IMR-90 (cell line): ENCODE data around the gene CRY2. TPM values are rescaled to one million over a fixed set of nuclear protein-coding genes. Genes with fewer than 3 reads are reported as not detected.

Experiments
- ATAC-seq: fragments of 200-7000 bp; cut with Tn5 transposase; 2 replicates; pipeline ENCODE4 v1.9.1; 2020; ENCODE audit warnings: low read depth, mild to moderate bottlenecking, moderate library complexity
- BruUV-seq: library from RNA; stranded (reverse); fragments of 400-500 nt; replicated peaks from 2 replicates; lab custom pipeline; 2021; lab: Mats Ljungman, UMichigan
- CTCF ChIA-PET: fragments of 300-600 bp; formaldehyde crosslinking; extraction: SDS; loops from one replicate; lab custom pipeline; 2021; ENCODE audit warnings: antibody characterized with exemption; lab: Yijun Ruan, JAX
- POLR2A ChIA-PET: fragments of 300-600 bp; sonication (Branson Sonifier 250); formaldehyde crosslinking; loops from one replicate; lab custom pipeline; 2022; ENCODE audit warnings: antibody characterized with exemption; ENCODE audit not compliant: unreplicated experiment; lab: Charles Lee
- DNase-seq: peaks from one replicate; pipeline ENCODE4 v3.0.0; 2013
- H2AFZ ChIP-seq: replicated peaks from 2 replicates; pipeline ENCODE3; 2013; ENCODE audit warnings: low read length, mild to moderate bottlenecking; ENCODE audit not compliant: poor library complexity
- H2AK5ac ChIP-seq: 2 replicates; pipeline ENCODE4 v1.6.1; 2013; ENCODE audit warnings: low read depth, low read length, inconsistent platforms
- H2AK9ac ChIP-seq: replicated peaks from 2 replicates; pipeline ENCODE3; 2013; ENCODE audit warnings: mild to moderate bottlenecking, low read depth, low read length, moderate library complexity; ENCODE audit not compliant: poor library complexity
- H2BK120ac ChIP-seq: 2 replicates; pipeline ENCODE4 v1.6.1; 2013; ENCODE audit warnings: low read depth, low read length, inconsistent platforms
- H2BK15ac ChIP-seq: 3 replicates; pipeline ENCODE4 v1.6.1; 2013; ENCODE audit warnings: low read depth, low read length, inconsistent platforms
- H2BK20ac ChIP-seq: 2 replicates; pipeline ENCODE4 v1.6.1; 2013; ENCODE audit warnings: low read depth, mild to moderate bottlenecking, inconsistent platforms, low read length, moderate library complexity
- H2BK5ac ChIP-seq: 2 replicates; pipeline ENCODE4 v1.6.1; 2013; ENCODE audit warnings: mild to moderate bottlenecking, low read depth, low read length, inconsistent platforms; ENCODE audit not compliant: poor library complexity, severe bottlenecking
- H3K14ac ChIP-seq: replicated peaks from 2 replicates; pipeline ENCODE4 v1.6.1; 2013; ENCODE audit warnings: low read depth, low read length, inconsistent platforms
- H3K18ac ChIP-seq: 2 replicates; pipeline ENCODE4 v1.6.1; 2013; ENCODE audit warnings: low read depth, low read length, control low read depth
- H3K23ac ChIP-seq: 2 replicates; pipeline ENCODE4 v1.6.1; 2013; ENCODE audit warnings: low read depth, low read length, inconsistent platforms
- H3K27ac ChIP-seq: 2 replicates; pipeline ENCODE4 v1.5.1; 2013; ENCODE audit warnings: mild to moderate bottlenecking, control low read depth, low read length; ENCODE audit not compliant: insufficient read depth
- H3K27me3 ChIP-seq: 2 replicates; pipeline ENCODE4 v1.6.1; 2013; ENCODE audit warnings: low read length; ENCODE audit not compliant: control insufficient read depth, insufficient read depth
- H3K36me3 ChIP-seq: 2 replicates; pipeline ENCODE4 v1.6.1; 2013; ENCODE audit warnings: low read length, mixed read lengths; ENCODE audit not compliant: control insufficient read depth, insufficient read depth
- H3K4ac ChIP-seq: 2 replicates; pipeline ENCODE4 v1.6.1; 2013; ENCODE audit warnings: low read depth, low read length, inconsistent platforms
- H3K4me1 ChIP-seq: 2 replicates; pipeline ENCODE4 v1.6.1; 2013; ENCODE audit warnings: low read length, mixed read lengths; ENCODE audit not compliant: control insufficient read depth, insufficient read depth
- H3K4me2 ChIP-seq: 2 replicates; pipeline ENCODE4 v1.6.1; 2013; ENCODE audit warnings: low read depth, mild to moderate bottlenecking, control low read depth, low read length, moderate library complexity
- H3K4me3 ChIP-seq: 2 replicates; pipeline ENCODE4 v1.5.1; 2013; ENCODE audit warnings: low read depth, mild to moderate bottlenecking, control low read depth, low read length, moderate library complexity; ENCODE audit not compliant: insufficient read depth
- H3K56ac ChIP-seq: 2 replicates; pipeline ENCODE4 v1.6.1; 2013; ENCODE audit warnings: low read length, inconsistent platforms; ENCODE audit not compliant: insufficient read depth; ENCODE audit errors: extremely low read depth
- H3K79me1 ChIP-seq, 2 experiments: 2 replicates each; pipeline ENCODE4 v1.6.1; 2013; ENCODE audit warnings: low read length in 2 of 2, inconsistent platforms in 1 of 2, low read depth in 1 of 2
- H3K9ac ChIP-seq: 2 replicates; pipeline ENCODE4 v1.6.1; 2013; ENCODE audit warnings: low read depth, low read length, control low read depth
- H3K9me1 ChIP-seq: 2 replicates; pipeline ENCODE4 v1.6.1; 2013; ENCODE audit warnings: low read length, inconsistent platforms; ENCODE audit not compliant: insufficient read depth
- H3K9me3 ChIP-seq: 2 replicates; pipeline ENCODE4 v1.6.1; 2013; ENCODE audit warnings: low read length; ENCODE audit not compliant: control insufficient read depth, insufficient read depth
- H4K20me1 ChIP-seq: 2 replicates; pipeline ENCODE4 v1.6.1; 2013; ENCODE audit warnings: low read length, inconsistent platforms; ENCODE audit not compliant: insufficient read depth
- H4K5ac ChIP-seq: 2 replicates; pipeline ENCODE4 v1.6.1; 2013; ENCODE audit warnings: mild to moderate bottlenecking, low read depth, low read length, control low read depth
- H4K8ac ChIP-seq, 2 experiments: 2 replicates each; pipeline ENCODE4 v1.6.1; 2013; ENCODE audit warnings: low read depth in 2 of 2, low read length in 2 of 2, control low read depth in 1 of 2, inconsistent platforms in 1 of 2
- H4K91ac ChIP-seq: 2 replicates; pipeline ENCODE4 v1.6.1; 2013; ENCODE audit warnings: low read depth, low read length, inconsistent platforms; ENCODE audit not compliant: insufficient read depth
- BHLHE40 ChIP-seq: fragments of 150-350 bp; IDR thresholded peaks from 2 replicates; pipeline ENCODE4 v1.6.1; 2016; ENCODE audit warnings: mild to moderate bottlenecking, low read depth, low read length
- CEBPB ChIP-seq: IDR thresholded peaks from 2 replicates; pipeline ENCODE4 v1.6.1; 2012; ENCODE audit warnings: low read depth, low read length, improper control_type of control experiment
- CHD1 ChIP-seq: IDR thresholded peaks from 2 replicates; pipeline ENCODE4 v1.6.1; 2012; ENCODE audit warnings: low read depth, low read length, improper control_type of control experiment
- CTCF ChIP-seq: conservative IDR thresholded peaks from 2 replicates; pipeline ENCODE4 v1.5.1; 2012; ENCODE audit warnings: mild to moderate bottlenecking, low read depth, low read length, improper control_type of control experiment
- ELK1 ChIP-seq: fragments of 150-350 bp; IDR thresholded peaks from 2 replicates; pipeline ENCODE4 v1.6.1; 2016; ENCODE audit warnings: low read depth, mild to moderate bottlenecking, low read length, moderate library complexity, borderline replicate concordance
- FOS ChIP-seq: fragments of 150-350 bp; IDR thresholded peaks from 2 replicates; pipeline ENCODE4 v1.6.1; 2016; ENCODE audit warnings: low read depth, low read length
- MAZ ChIP-seq: IDR thresholded peaks from 2 replicates; pipeline ENCODE4 v1.6.1; 2012; ENCODE audit warnings: low read depth, mild to moderate bottlenecking, low read length, improper control_type of control experiment, moderate library complexity, borderline replicate concordance
- MXI1 ChIP-seq: IDR thresholded peaks from 2 replicates; pipeline ENCODE4 v1.6.1; 2012; ENCODE audit warnings: low read depth, mild to moderate bottlenecking, low read length, moderate library complexity, borderline replicate concordance
- NFE2L2 ChIP-seq: fragments of 150-350 bp; IDR thresholded peaks from 2 replicates; pipeline ENCODE4 v1.6.1; 2016; ENCODE audit warnings: low read depth, mild to moderate bottlenecking, low read length
- POLR2A ChIP-seq: IDR thresholded peaks from 2 replicates; pipeline ENCODE4 v1.6.1; 2012; ENCODE audit warnings: mild to moderate bottlenecking, low read depth, low read length
- RAD21 ChIP-seq: IDR thresholded peaks from 2 replicates; pipeline ENCODE4 v1.6.1; 2012; ENCODE audit warnings: low read length, improper control_type of control experiment
- RCOR1 ChIP-seq: IDR thresholded peaks from 2 replicates; pipeline ENCODE4 v1.6.1; 2012; ENCODE audit warnings: mild to moderate bottlenecking, low read length, improper control_type of control experiment; ENCODE audit not compliant: insufficient replicate concordance
- RFX5 ChIP-seq: IDR thresholded peaks from 2 replicates; pipeline ENCODE4 v1.8.0; 2012; ENCODE audit warnings: low read depth, mild to moderate bottlenecking, low read length, moderate library complexity
- SMC3 ChIP-seq: fragments of 150-350 bp; IDR thresholded peaks from 2 replicates; pipeline ENCODE4 v1.6.1; 2016; ENCODE audit warnings: low read depth, mild to moderate bottlenecking, antibody characterized with exemption, low read length, moderate library complexity
- USF2 ChIP-seq: fragments of 150-350 bp; IDR thresholded peaks from 2 replicates; pipeline ENCODE4 v1.6.1; 2017; ENCODE audit warnings: mild to moderate bottlenecking, antibody characterized with exemption, low read length, low read depth
- WGBS, 2 experiments: methylation state at CpG; one replicate each; pipeline versions ENCODE4 v1.1.5 to v1.1.7; 2013; ENCODE audit warnings: missing lambda C conversion rate in 2 of 2; ENCODE audit not compliant: insufficient read length in 1 of 2; ENCODE audit errors: extremely low coverage in 2 of 2; 5-methylcytosine and 5-hydroxymethylcytosine counted together
- dilution Hi-C: fragments of 300-500 bp; cut with HindIII; formaldehyde crosslinking; loops from one replicate; pipeline ENCODE4 v1.14.3; 2018; ENCODE audit warnings: low sequenced_read_pairs; ENCODE audit not compliant: unreplicated experiment
- in situ Hi-C: fragments of 300-500 bp; cut with MboI; formaldehyde crosslinking; loops from 3 replicates; pipeline ENCODE4 v1.14.3; 2019; ENCODE audit warnings: low sequenced_read_pairs, inconsistent platforms, mixed read lengths
- intact Hi-C: fragments of 100-400 bp; cut with micrococcal nuclease; formaldehyde crosslinking; loops from 2 replicates; pipeline ENCODE4 v1.10.0; 2022
- polyA plus RNA-seq, 3 experiments: library from polyadenylated mRNA; depleted of rRNA; stranded (reverse); fragments of >200 nt; gene quantifications; 2 replicates each; pipeline ENCODE4 v1.2.3, GENCODE V29; 2012; ENCODE audit warnings: low replicate concordance in 1 of 3
- total RNA-seq: library from RNA; depleted of rRNA; stranded (reverse); fragments of >200 nt; gene quantifications from 2 replicates; pipeline ENCODE4 v1.2.3, GENCODE V29; 2012

CRY2 gene
- total and polyA plus RNA-seq, 2 of the 4 experiments (the other 2 are of a cell fraction), result 12.2 to 13.1 TPM

- H3K14ac ChIP-seq, result no peak overlapping the region
- H2AK5ac ChIP-seq, result no peak overlapping the region
- in situ Hi-C loops, result no loop called here
- no peak overlapping the region for H3K4ac ChIP-seq
- ChIA-PET CTCF (no interaction called here), POLR2A (no interaction called here)
- H3K9me1 ChIP-seq, result no peaks in the 10 kb centered on the region
- H3K27ac ChIP-seq, result no peak overlapping the region
- H3K4me1 ChIP-seq, result no peaks in the 10 kb centered on the region; the same call in 1 of the 2 replicates
- H2BK15ac ChIP-seq, result no peak overlapping the region
- H3K9me3 ChIP-seq, result no peaks in the 10 kb centered on the region
- dilution Hi-C loops, result no loop called here
- H2BK5ac ChIP-seq, result no peak overlapping the region
- H4K20me1 ChIP-seq, result peaks cover 7% of the 10 kb centered on the region
- H2BK120ac ChIP-seq, result no peak overlapping the region
- H3K18ac ChIP-seq, result no peak overlapping the region
- peaks cover 1% of the 10 kb centered on the region; the same call in 1 of the 2 replicates for H3K36me3 ChIP-seq
- H3K23ac ChIP-seq, result no peak overlapping the region
- ATAC-seq (no peak), DNase-seq (no peak)
- TF ChIP-seq CTCF (no peak), CEBPB (no peak), MAZ (no peak), USF2 (no peak), CHD1 (no peak), FOS (no peak), NFE2L2 (no peak), RCOR1 (no peak), MXI1 (no peak), RFX5 (no peak), BHLHE40 (no peak), POLR2A (no peak), RAD21 (no peak), ELK1 (no peak), SMC3 (no peak)
- H2AK9ac ChIP-seq, result no peak overlapping the region
- no peak overlapping the region for H4K8ac ChIP-seq
- no peaks in the 10 kb centered on the region for H3K79me1 ChIP-seq
- no peak overlapping the region for H3K56ac ChIP-seq
- H3K9ac ChIP-seq, result no peak overlapping the region
- H4K5ac ChIP-seq, result no peak overlapping the region
- H4K91ac ChIP-seq, result no peak overlapping the region
- no peak overlapping the region for H3K4me2 ChIP-seq
- no CpG with 5 or more reads among the region's 3 CpGs for WGBS, 2 experiments
- BruUV-seq, result no TSS peak
- H3K27me3 ChIP-seq, result peaks cover 47% of the 10 kb centered on the region
- intact Hi-C loops, result no loop called here
- H2AFZ ChIP-seq, result no peak overlapping the region
- H2BK20ac ChIP-seq, result no peak overlapping the region
- H3K4me3 ChIP-seq, result no peak overlapping the region
These were observed 78.3 kb downstream of the CRY2 start for GRCh38 chr11:45925550-45925949.
